Stimulated activated CD8-positive, alpha-beta memory T cell treated with anti-CD3 and anti-CD28 coated beads, Interleukin-12 subunit alpha, Interleukin-12 subunit beta, amount 100 ng/mL, for 24 hours (primary cell): ENCODE data around the gene TUB.

Source experiments
- DNase-seq: peaks from one replicate; pipeline ENCODE4 v3.0.0-alpha.2; 2020; ENCODE audit errors: extremely low read depth

TUB gene, protein sequence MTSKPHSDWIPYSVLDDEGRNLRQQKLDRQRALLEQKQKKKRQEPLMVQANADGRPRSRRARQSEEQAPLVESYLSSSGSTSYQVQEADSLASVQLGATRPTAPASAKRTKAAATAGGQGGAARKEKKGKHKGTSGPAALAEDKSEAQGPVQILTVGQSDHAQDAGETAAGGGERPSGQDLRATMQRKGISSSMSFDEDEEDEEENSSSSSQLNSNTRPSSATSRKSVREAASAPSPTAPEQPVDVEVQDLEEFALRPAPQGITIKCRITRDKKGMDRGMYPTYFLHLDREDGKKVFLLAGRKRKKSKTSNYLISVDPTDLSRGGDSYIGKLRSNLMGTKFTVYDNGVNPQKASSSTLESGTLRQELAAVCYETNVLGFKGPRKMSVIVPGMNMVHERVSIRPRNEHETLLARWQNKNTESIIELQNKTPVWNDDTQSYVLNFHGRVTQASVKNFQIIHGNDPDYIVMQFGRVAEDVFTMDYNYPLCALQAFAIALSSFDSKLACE

GRCh38 chr11:8080674-8081590, at the start of gene TUB:
Gene TUB, plus strand, starts transcription at chr11:8081211. Its CDS starts 300 bp downstream, at chr11:8081511.
- no peak for DNase-seq

- DNase-seq = no peak
These were observed 49.5 kb upstream of the TUB start for GRCh38 chr11:8031248-8032115.

DNA sequence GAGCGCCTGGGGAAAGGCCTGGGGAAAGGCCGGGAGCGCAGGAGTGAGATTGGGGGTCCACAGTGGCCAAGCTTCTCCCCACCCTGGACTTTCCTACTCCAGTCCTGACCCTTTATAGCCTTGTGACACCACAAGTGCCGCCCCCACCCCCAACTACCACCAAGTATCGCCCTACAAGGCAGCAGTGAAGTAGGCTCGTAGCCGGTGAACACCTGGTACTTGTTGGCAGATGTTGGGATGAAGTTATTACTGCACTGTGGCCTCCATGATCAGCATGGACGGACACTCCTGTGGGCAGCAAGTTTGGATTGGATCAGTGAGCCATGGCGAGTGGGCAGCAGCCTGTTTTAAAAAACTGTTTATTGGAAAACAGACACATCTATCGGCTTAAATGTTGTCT, 48.9 kb upstream of the TUB start:
- no peak for DNase-seq

GRCh38 chr11:8032576-8033304, 48.3 kb upstream of the TUB start:
- DNase-seq = no peak

- DNase-seq = no peak
These were observed 47.5 kb upstream of the TUB start for GRCh38 chr11:8033305-8034105.

- no peak for DNase-seq
These were observed 46.9 kb upstream of the TUB start for GRCh38 chr11:8034106-8034585.

GRCh38 chr11:8034604-8035190, 46.3 kb upstream of the TUB start:
- no peak for DNase-seq

DNA sequence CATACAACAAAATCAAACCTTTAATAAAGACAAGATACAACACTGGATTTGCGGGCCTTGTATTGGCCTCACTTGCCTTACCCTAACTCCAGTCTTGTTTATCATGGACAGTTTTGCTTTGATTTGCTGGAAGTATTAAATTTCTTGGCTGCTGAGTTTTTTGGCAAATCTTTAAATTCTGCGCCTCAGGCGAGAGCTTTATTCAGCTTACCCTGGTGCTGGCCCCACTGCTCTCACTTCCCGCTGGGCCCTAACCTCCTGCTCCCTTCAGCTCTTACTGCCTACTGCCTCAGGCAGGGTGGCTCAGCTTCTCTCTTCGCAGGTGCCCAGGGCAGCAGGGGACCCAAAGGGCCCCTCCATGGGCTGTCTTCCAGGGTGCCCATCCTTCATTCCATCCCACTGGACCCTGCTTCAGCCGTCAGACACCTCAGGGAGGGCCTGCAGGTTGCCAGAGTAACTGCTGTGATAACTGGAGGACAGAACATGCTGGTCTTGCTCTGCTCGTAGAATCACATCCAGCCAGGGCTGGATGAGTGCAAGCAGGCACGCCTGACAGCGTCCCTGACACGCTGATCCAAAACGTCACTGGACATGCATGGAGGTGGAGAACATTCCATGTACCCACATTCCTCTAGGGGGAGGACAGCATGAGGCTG, 45.7 kb upstream of the TUB start:
- DNase-seq = no peak

DNA sequence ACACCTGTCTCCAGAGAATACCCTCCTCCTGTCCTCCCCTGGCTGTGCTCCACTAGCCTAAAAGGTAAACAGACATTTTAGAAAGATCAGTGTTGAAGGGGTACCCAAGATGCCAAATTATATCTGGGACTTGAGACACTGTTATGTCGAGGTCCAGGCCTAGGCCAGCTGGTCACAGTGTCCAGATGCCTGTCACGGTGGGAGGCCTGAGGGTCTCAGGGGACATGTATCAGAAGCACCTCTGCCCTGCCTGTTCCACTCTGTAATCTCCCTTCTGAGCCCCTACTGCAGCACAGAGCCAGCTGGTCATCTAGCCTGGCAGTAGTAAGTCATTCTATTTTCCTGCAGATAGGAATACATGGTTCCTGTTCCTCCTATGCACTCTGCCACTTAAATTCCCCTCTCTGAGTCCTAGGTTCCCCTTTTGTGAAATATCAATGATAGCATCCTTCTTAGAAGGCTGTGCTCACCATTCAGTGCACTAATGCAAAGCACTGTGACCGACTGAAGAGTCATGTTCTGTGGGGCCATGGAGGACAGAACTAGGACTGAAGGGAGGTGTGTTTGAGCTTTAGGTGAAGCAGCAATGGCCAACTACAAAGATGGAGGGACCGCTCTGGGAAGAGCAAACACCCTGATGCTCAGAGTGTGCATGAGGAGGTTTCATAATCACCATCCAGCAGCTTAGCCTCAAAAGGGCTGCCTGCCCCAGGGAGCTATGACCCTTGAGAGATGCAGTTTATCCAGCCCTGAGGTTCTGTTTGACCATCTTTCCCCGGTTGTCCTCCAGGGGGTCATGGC, 44.8 kb upstream of the TUB start:
- no peak for DNase-seq

DNA sequence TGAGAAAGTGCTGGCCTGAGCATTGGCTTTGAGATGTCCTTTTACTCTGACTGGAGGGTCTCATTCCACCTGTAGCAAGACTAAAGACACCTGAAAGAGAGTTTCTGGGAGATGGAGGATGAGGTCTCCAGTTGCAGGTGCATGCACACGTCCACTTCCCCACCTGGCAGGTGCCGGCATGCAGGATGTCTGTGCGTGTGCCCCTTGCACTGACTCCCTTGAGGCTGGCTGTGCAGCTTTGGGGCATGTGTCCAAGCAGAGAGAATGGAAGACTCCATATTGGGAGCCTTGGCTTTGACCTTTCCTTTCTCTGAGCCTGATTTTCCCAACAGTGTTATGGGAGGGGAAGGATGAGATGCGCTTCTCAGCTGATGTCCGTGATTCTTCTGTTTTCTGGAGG, 44.0 kb upstream of the TUB start:
- no peak for DNase-seq

DNA sequence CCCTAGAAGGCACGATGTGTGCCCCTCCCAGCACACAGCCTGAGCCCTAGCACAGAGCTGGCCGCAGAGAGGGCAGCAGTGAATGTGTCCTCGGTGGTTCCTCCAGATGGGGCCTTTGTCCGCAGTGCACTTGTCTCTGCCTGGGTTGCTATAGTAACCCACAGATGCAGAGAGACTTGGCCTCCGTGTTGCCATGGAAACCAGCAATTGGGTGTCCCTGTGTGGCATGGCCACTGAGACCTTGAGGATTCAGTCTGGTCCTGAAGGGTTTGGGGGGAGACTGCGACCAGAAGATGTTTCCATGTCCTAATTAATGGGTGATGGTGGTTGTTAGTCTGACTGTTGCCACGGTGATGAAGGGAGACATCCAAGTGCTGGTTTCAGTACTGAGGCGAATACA, 42.6 kb upstream of the TUB start:
- DNase-seq = no peak

- no peak for DNase-seq
These were observed 42.0 kb upstream of the TUB start for GRCh38 chr11:8038811-8039529.

DNA sequence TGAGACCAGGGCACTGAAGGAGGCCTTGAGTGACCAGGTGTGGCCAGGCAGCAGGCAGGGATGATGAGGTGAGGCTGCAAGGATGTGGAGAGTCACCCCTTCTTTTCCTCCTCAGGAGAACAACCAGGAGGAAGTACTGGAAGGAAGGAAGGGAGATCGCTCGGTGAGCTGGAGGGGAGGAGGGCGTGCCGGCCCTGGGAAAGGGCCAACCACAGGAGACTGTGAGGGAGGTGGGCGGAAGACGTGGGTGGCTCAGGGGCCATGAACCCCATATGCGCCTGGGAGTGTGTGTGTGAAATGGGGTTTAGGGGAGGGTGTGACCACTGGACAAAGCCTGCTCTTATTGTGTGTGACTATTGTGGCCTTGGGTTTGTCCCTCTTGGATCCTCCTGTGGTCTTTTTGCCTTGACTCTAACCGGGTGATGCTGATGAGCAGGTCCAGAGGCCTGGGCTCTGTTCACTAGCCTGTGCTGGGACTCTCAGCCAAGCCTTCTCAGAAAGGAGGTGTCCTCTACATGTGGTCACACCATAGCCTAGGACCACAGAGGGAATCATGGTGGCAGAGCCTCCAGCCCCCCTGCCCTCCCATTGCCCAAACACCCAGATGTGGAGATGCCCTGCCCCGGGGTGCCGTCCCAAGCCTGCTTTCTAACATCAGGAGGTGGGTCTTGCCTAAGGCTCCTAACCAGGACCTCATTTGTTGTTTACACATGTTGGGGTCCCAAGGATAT, 41.3 kb upstream of the TUB start:
- no peak for DNase-seq

- DNase-seq = no peak
These were observed 40.6 kb upstream of the TUB start for GRCh38 chr11:8040261-8040920.

DNA sequence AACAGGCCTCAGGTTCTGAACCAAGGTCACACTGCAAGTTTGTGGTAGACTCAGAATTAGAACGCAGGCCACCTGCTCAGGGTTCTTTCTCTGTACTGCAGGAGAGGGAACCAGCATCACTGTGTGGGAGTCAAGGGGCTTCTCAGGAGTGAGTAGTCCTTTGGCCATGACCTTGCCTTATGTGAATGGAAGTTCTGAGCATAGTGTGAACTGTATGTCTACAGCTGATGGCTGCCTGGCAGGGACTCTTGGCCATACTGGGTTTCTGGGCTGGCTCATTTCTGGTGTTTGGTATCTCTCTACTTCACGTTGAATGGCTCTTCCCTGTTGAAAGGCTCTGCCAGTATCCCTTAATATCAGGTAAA, 40.1 kb upstream of the TUB start:
- no peak for DNase-seq

- DNase-seq = no peak
These were observed 39.4 kb upstream of the TUB start for GRCh38 chr11:8041576-8041975.
